ENCODE results near the gene HSPH1.
A peak's percentile ranks its signal among the peaks of the same experiment; 100 is the strongest.

The HSPH1 gene

DNA sequence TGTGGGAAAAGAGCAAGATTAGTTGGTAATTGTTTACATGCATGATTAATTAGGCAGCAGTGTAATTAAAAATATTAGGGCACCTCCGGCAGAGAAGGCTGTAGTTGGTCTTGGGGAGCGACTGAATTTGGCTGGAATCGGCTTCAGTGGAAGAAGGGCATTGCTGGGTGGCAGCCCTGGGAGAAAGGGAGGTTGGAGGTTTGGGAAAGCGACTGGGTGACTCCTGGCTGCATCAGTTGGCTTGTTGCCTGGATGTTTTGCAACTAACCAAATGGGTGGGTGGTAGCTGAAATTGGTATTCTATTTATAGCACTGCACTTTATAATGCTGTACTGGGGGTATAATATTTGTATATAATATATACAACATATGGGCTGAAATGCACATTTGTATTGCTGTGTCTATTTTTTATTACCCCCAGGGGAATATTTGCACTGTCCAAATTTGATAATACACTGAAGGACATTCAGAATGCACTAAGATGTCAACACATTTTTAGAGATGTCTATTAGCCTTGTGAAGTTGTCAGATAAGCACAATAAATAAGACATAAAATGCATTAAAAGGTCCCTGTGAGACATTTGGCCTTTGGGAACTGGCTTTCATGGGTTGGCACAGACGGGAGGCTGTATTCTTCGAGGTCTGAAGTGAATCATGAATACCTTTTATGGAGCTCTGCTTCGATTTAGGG, 39.8 kb upstream of the HSPH1 start:
- DNase-seq (ENCODE audit: low read depth) = peak; percentile 83

GRCh38 chr13:31200637-31200971, 38.9 kb upstream of the HSPH1 start:
- DNase-seq (ENCODE audit: low read depth) = no peak
- peak overlapping the region; percentile 57 for H3K4me3 ChIP-seq (ENCODE audit: control insufficient read depth, low read depth, low read length)
- TF ChIP-seq CTCF (conservative IDR thresholded peaks at IDR 0.05; ENCODE audit: control insufficient read depth, insufficient read depth, low read depth, low read length) = no peak

More for the DNA sequence above, 39.8 kb upstream of the HSPH1 start:
- no peak for TF ChIP-seq CTCF (conservative IDR thresholded peaks at IDR 0.05; ENCODE audit: control insufficient read depth, insufficient read depth, low read depth, low read length)
- peak overlapping the region; percentile 57 for H3K4me3 ChIP-seq (ENCODE audit: control insufficient read depth, low read depth, low read length)

GRCh38 chr13:31199849-31200636, 38.3 kb upstream of the HSPH1 start, which contains the start of gene B3GLCT:
B3GLCT (plus strand) TSS chr13:31199975; CDS start chr13:31200085, 110 bp downstream.
- no peak for TF ChIP-seq CTCF (conservative IDR thresholded peaks at IDR 0.05; ENCODE audit: control insufficient read depth, insufficient read depth, low read depth, low read length)
- peak; percentile 65 for DNase-seq (ENCODE audit: low read depth)
- peak within 1 kb of the TSS; percentile 57 for H3K4me3 ChIP-seq (ENCODE audit: control insufficient read depth, low read depth, low read length)

GRCh38 chr13:31199527-31199848, 37.8 kb upstream of the HSPH1 start:
- no peak for DNase-seq (ENCODE audit: low read depth)
- TF ChIP-seq CTCF (conservative IDR thresholded peaks at IDR 0.05; ENCODE audit: control insufficient read depth, insufficient read depth, low read depth, low read length) = no peak
- H3K4me3 ChIP-seq (ENCODE audit: control insufficient read depth, low read depth, low read length) = peak overlapping the region; percentile 44

DNA sequence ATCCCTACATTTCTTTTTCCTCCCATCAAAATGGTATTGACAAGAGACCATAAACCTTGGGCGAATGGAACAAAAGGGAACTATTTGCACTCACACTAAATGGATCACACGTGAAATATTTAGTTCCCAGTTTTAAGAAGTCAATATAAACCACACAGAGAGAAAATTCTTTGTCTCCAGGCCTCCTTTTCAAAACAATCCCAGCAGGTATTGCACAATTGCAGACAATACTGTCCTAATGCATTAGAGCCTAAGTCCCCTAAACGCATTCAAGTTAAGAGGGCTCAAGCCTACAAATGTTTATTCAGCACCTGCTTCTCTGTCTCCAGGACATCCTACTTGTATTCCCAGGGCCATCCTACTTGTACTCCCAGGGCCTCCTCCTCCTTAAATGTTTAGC, 36.8 kb upstream of the HSPH1 start:
- no peak overlapping the region for H3K4me3 ChIP-seq (ENCODE audit: control insufficient read depth, low read depth, low read length)
- TF ChIP-seq CTCF (conservative IDR thresholded peaks at IDR 0.05; ENCODE audit: control insufficient read depth, insufficient read depth, low read depth, low read length) = no peak
- DNase-seq (ENCODE audit: low read depth) = no peak

- no peak overlapping the region for H3K4me3 ChIP-seq (ENCODE audit: control insufficient read depth, low read depth, low read length)
- TF ChIP-seq CTCF (conservative IDR thresholded peaks at IDR 0.05; ENCODE audit: control insufficient read depth, insufficient read depth, low read depth, low read length) = no peak
- DNase-seq (ENCODE audit: low read depth) = no peak
Observed at GRCh38 chr13:31196992-31197391, 35.3 kb upstream of the HSPH1 start.

Data from fibroblast of mammary gland (primary cell).